ENCODE measurements around the gene DNAH17. TPM values are rescaled to one million over a fixed set of nuclear protein-coding genes. Genes with fewer than 3 reads are reported as not detected.

The DNAH17 gene
- total and polyA plus RNA-seq, 2 experiments from 2014 or later: 0.64 TPM; not detected in 1

GRCh38 chr17:78548725-78549124, 28.5 kb downstream of the DNAH17 start:
- 70 to 73% methylated on average over 5 of the region's 5 CpGs for WGBS, 2 experiments (ENCODE audit: low coverage in 1 of 2, low lambda C conversion rate in 2 of 2, missing lambda C conversion rate in 2 of 2)
- Histone ChIP-seq H3K27me3 (replicated peaks; ENCODE audit: insufficient read depth) (no peaks in the 10 kb centered on the region), H4K20me1 (ENCODE audit: insufficient read depth) (no peaks in the 10 kb centered on the region), H3K27ac (no peak overlapping the region), H3K36me3 (ENCODE audit: low read depth) (no peaks in the 10 kb centered on the region), H3K4me3 (no peak overlapping the region), H2AFZ (no peak overlapping the region), H3K9ac (no peak overlapping the region), H3K4me2 (ENCODE audit: unreplicated experiment) (no peak overlapping the region), H3F3A (ENCODE audit: insufficient read depth) (no peaks in the 10 kb centered on the region), H3K9me3 (ENCODE audit: low read depth) (no peaks in the 10 kb centered on the region), H3K9me2 (ENCODE audit: insufficient read depth) (no peaks in the 10 kb centered on the region), H3K79me2 (ENCODE audit: insufficient read depth) (no peaks in the 10 kb centered on the region), H3K4me1 (ENCODE audit: insufficient read depth) (no peaks in the 10 kb centered on the region)
- TF ChIP-seq EZH2 (IDR thresholded peaks at IDR 0.05; ENCODE audit: insufficient read depth, poor library complexity, severe bottlenecking): no peak
- no peak for TF ChIP-seq EZH2phosphoT487 (IDR thresholded peaks at IDR 0.05; ENCODE audit: insufficient read depth, low read depth)
- no peak for DNase-seq
- in situ Hi-C loops (cut with MboI): no loop called here

- no peak for TF ChIP-seq EZH2 (IDR thresholded peaks at IDR 0.05; ENCODE audit: insufficient read depth, poor library complexity, severe bottlenecking)
- no peak for TF ChIP-seq EZH2phosphoT487 (IDR thresholded peaks at IDR 0.05; ENCODE audit: insufficient read depth, low read depth)
- H2AFZ ChIP-seq: no peak overlapping the region
- no peaks in the 10 kb centered on the region for H3F3A ChIP-seq (ENCODE audit: insufficient read depth)
- H3K79me2 ChIP-seq (ENCODE audit: insufficient read depth): no peaks in the 10 kb centered on the region
- no peaks in the 10 kb centered on the region for H3K36me3 ChIP-seq (ENCODE audit: low read depth)
- no peaks in the 10 kb centered on the region for H3K27me3 ChIP-seq (replicated peaks; ENCODE audit: insufficient read depth)
- no peak overlapping the region for H3K9ac ChIP-seq
- no peaks in the 10 kb centered on the region for H3K9me3 ChIP-seq (ENCODE audit: low read depth)
- H3K9me2 ChIP-seq (ENCODE audit: insufficient read depth): no peaks in the 10 kb centered on the region
- no peak overlapping the region for H3K4me2 ChIP-seq (ENCODE audit: unreplicated experiment)
- no peak for DNase-seq
- no peaks in the 10 kb centered on the region for H4K20me1 ChIP-seq (ENCODE audit: insufficient read depth)
- H3K27ac ChIP-seq: no peak overlapping the region
- in situ Hi-C loops (cut with MboI): no loop called here
- no peak overlapping the region for H3K4me3 ChIP-seq
- 40 to 57% methylated on average over 1 of the region's 1 CpG for WGBS, 2 experiments (ENCODE audit: low coverage in 1 of 2, low lambda C conversion rate in 2 of 2, missing lambda C conversion rate in 2 of 2)
- no peaks in the 10 kb centered on the region for H3K4me1 ChIP-seq (ENCODE audit: insufficient read depth)
Measured at GRCh38 chr17:78547035-78547434, 30.2 kb downstream of the DNAH17 start.

GRCh38 chr17:78546476-78546875, 30.7 kb downstream of the DNAH17 start:
- Histone ChIP-seq H3K4me3 (no peak overlapping the region), H3K9me2 (ENCODE audit: insufficient read depth) (no peaks in the 10 kb centered on the region), H2AFZ (no peak overlapping the region), H3F3A (ENCODE audit: insufficient read depth) (no peaks in the 10 kb centered on the region), H3K36me3 (ENCODE audit: low read depth) (no peaks in the 10 kb centered on the region), H3K9me3 (ENCODE audit: low read depth) (no peaks in the 10 kb centered on the region), H3K9ac (no peak overlapping the region), H3K79me2 (ENCODE audit: insufficient read depth) (no peaks in the 10 kb centered on the region), H4K20me1 (ENCODE audit: insufficient read depth) (no peaks in the 10 kb centered on the region), H3K4me1 (ENCODE audit: insufficient read depth) (peaks cover 4% of the 10 kb centered on the region; the same call in 1 of the 2 replicates), H3K4me2 (ENCODE audit: unreplicated experiment) (no peak overlapping the region), H3K27me3 (replicated peaks; ENCODE audit: insufficient read depth) (no peaks in the 10 kb centered on the region), H3K27ac (no peak overlapping the region)
- TF ChIP-seq EZH2phosphoT487 (IDR thresholded peaks at IDR 0.05; ENCODE audit: insufficient read depth, low read depth): no peak
- TF ChIP-seq EZH2 (IDR thresholded peaks at IDR 0.05; ENCODE audit: insufficient read depth, poor library complexity, severe bottlenecking): no peak
- in situ Hi-C loops (cut with MboI): no loop called here
- 65 to 82% methylated on average over 4 of the region's 4 CpGs for WGBS, 2 experiments (ENCODE audit: low coverage in 1 of 2, low lambda C conversion rate in 2 of 2, missing lambda C conversion rate in 2 of 2)
- DNase-seq: no peak

- in situ Hi-C loops (cut with MboI): no loop called here
- Histone ChIP-seq H2AFZ (no peak overlapping the region), H4K20me1 (ENCODE audit: insufficient read depth) (no peaks in the 10 kb centered on the region), H3K4me2 (ENCODE audit: unreplicated experiment) (no peak overlapping the region), H3K4me3 (no peak overlapping the region), H3K9ac (no peak overlapping the region), H3K4me1 (ENCODE audit: insufficient read depth) (peaks cover 5% of the 10 kb centered on the region; the same call in 1 of the 2 replicates), H3K79me2 (ENCODE audit: insufficient read depth) (no peaks in the 10 kb centered on the region), H3K27me3 (replicated peaks; ENCODE audit: insufficient read depth) (no peaks in the 10 kb centered on the region), H3K27ac (no peak overlapping the region), H3F3A (ENCODE audit: insufficient read depth) (no peaks in the 10 kb centered on the region), H3K36me3 (ENCODE audit: low read depth) (no peaks in the 10 kb centered on the region), H3K9me3 (ENCODE audit: low read depth) (no peaks in the 10 kb centered on the region), H3K9me2 (ENCODE audit: insufficient read depth) (no peaks in the 10 kb centered on the region)
- DNase-seq: no peak
- 71 to 72% methylated on average over 17 of the region's 17 CpGs for WGBS, 2 experiments (ENCODE audit: low coverage in 1 of 2, low lambda C conversion rate in 2 of 2, missing lambda C conversion rate in 2 of 2)
- TF ChIP-seq EZH2phosphoT487 (IDR thresholded peaks at IDR 0.05; ENCODE audit: insufficient read depth, low read depth) (no peak), EZH2 (IDR thresholded peaks at IDR 0.05; ENCODE audit: insufficient read depth, poor library complexity, severe bottlenecking) (no peak)
Measured at GRCh38 chr17:78544881-78545755, 32.1 kb downstream of the DNAH17 start.
